ENCODE measurements around the gene ZNF106. TPM values are rescaled to one million over a fixed set of nuclear protein-coding genes. Genes with fewer than 3 reads are reported as not detected.

ZNF106 gene
- total and polyA plus RNA-seq, 8 donors, result 46.6 to 106 (median 53.1) TPM

- H3K4me3 ChIP-seq, result no peak overlapping the region
- peaks cover 0 to 82% of the 10 kb centered on the region in 2 donors for H3K36me3 ChIP-seq
- no peaks in the 10 kb centered on the region for H3K9me3 ChIP-seq
- intact Hi-C loops (cut with DNase I), result no loop called here
- no peaks in the 10 kb centered on the region for H3K27me3 ChIP-seq
- no peaks in the 10 kb centered on the region for H3K4me1 ChIP-seq
- H3K27ac ChIP-seq, result no peak overlapping the region
- no peak for TF ChIP-seq CTCF (IDR thresholded peaks at IDR 0.05)
- no peak for ATAC-seq
- no peak for DNase-seq
Observed at GRCh38 chr15:42403389-42403788, 87.6 kb downstream of the ZNF106 start.

- Histone ChIP-seq H3K36me3 (peaks cover 0 to 79% of the 10 kb centered on the region in 2 donors), H3K27me3 (no peaks in the 10 kb centered on the region), H3K27ac (no peak overlapping the region), H3K4me1 (no peaks in the 10 kb centered on the region), H3K9me3 (no peaks in the 10 kb centered on the region), H3K4me3 (no peak overlapping the region)
- no peak for ATAC-seq
- DNase-seq, result no peak
- TF ChIP-seq CTCF (IDR thresholded peaks at IDR 0.05), result no peak
- intact Hi-C loops (cut with DNase I), result no loop called here
Observed at GRCh38 chr15:42402455-42403205, 88.3 kb downstream of the ZNF106 start.

- intact Hi-C loops (cut with DNase I), result no loop called here
- Histone ChIP-seq H3K4me1 (no peaks in the 10 kb centered on the region), H3K36me3 (peaks cover 0 to 86% of the 10 kb centered on the region in 2 donors), H3K4me3 (no peak overlapping the region), H3K9me3 (no peaks in the 10 kb centered on the region), H3K27me3 (no peaks in the 10 kb centered on the region), H3K27ac (no peak overlapping the region)
- no peak for DNase-seq
- no peak for ATAC-seq
- no peak for TF ChIP-seq CTCF (IDR thresholded peaks at IDR 0.05)
Observed at GRCh38 chr15:42401544-42402454, 89.1 kb downstream of the ZNF106 start.

- no peak overlapping the region for H3K27ac ChIP-seq
- no peak for TF ChIP-seq CTCF (IDR thresholded peaks at IDR 0.05)
- no peaks in the 10 kb centered on the region for H3K4me1 ChIP-seq
- no peak for ATAC-seq
- H3K9me3 ChIP-seq, result no peaks in the 10 kb centered on the region
- intact Hi-C loops (cut with DNase I), result no loop called here
- no peaks in the 10 kb centered on the region for H3K27me3 ChIP-seq
- DNase-seq, result no peak
- H3K36me3 ChIP-seq, result peaks cover 0 to 51% of the 10 kb centered on the region in 2 donors
- no peak overlapping the region for H3K4me3 ChIP-seq
Observed at GRCh38 chr15:42395838-42396237, 95.1 kb downstream of the ZNF106 start.

GRCh38 chr15:42394106-42394505 is 96.8 kb downstream of the ZNF106 start:
- no peak for DNase-seq
- no peak for TF ChIP-seq CTCF (IDR thresholded peaks at IDR 0.05)
- no peaks in the 10 kb centered on the region for H3K9me3 ChIP-seq
- intact Hi-C loops (cut with DNase I), result no loop called here
- H3K4me3 ChIP-seq, result no peak overlapping the region
- H3K36me3 ChIP-seq, result peaks cover 0 to 42% of the 10 kb centered on the region in 2 donors
- H3K4me1 ChIP-seq, result no peaks in the 10 kb centered on the region
- no peak overlapping the region for H3K27ac ChIP-seq
- no peaks in the 10 kb centered on the region for H3K27me3 ChIP-seq
- ATAC-seq, result no peak

Data from left lung (tissue), 10 donors.